ENCODE measurements around the gene USP14. TPM values are rescaled to one million over a fixed set of nuclear protein-coding genes. Genes with fewer than 3 reads are reported as not detected.

Gene USP14
- total RNA-seq, 1 experiment from 2014 or later = 95.2 TPM

DNA sequence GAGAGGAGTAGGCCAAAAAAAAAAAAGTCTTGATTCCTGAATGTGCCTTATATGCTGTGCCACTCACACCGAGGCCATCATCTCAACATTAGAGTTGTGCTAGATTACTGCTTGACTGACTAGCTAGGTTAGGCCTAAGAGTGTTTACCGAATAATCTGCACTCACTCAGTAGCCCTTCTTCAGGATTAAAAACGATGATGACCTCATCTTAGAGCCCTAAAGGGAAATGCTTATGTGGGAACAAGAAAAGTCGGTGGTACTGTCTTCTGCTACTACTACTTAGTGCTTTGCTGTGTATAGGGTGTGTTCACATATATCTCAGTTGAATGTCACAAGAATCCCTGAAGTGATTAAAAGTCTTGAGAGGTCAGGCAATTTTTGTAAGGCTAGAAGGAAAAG lies 55.1 kb downstream of the USP14 start:
- Mint-ChIP-seq H3K27ac (ENCODE audit: unreplicated experiment) (no peak overlapping the region), H3K4me3 (ENCODE audit: unreplicated experiment) (no peak overlapping the region), H3K27me3 (ENCODE audit: insufficient read depth, unreplicated experiment) (no peaks in the 10 kb centered on the region), H3K36me3 (ENCODE audit: insufficient read depth, unreplicated experiment) (peaks cover 90% of the 10 kb centered on the region), H3K4me1 (ENCODE audit: low read depth, unreplicated experiment) (peaks cover 12% of the 10 kb centered on the region), H3K9me3 (ENCODE audit: unreplicated experiment) (no peaks in the 10 kb centered on the region)
- Histone ChIP-seq H3K36me3 (ENCODE audit: control insufficient read depth, insufficient read depth, low read length) (peaks cover 7% of the 10 kb centered on the region), H3K27me3 (replicated peaks; ENCODE audit: control insufficient read depth, insufficient read depth, low read length) (no peaks in the 10 kb centered on the region), H3K9me3 (no peaks in the 10 kb centered on the region), H3K4me3 (ENCODE audit: low read depth, low read length) (no peak overlapping the region), H3K4me1 (0 out of 2 replicates have a peak, but pooled peaks cover 6% of the 10 kb centered on the region)
- DNase-seq = no peak
- intact Hi-C loops (cut with micrococcal nuclease; ENCODE audit: unreplicated experiment) = no loop called here
- TF ChIP-seq, protein P1, sequence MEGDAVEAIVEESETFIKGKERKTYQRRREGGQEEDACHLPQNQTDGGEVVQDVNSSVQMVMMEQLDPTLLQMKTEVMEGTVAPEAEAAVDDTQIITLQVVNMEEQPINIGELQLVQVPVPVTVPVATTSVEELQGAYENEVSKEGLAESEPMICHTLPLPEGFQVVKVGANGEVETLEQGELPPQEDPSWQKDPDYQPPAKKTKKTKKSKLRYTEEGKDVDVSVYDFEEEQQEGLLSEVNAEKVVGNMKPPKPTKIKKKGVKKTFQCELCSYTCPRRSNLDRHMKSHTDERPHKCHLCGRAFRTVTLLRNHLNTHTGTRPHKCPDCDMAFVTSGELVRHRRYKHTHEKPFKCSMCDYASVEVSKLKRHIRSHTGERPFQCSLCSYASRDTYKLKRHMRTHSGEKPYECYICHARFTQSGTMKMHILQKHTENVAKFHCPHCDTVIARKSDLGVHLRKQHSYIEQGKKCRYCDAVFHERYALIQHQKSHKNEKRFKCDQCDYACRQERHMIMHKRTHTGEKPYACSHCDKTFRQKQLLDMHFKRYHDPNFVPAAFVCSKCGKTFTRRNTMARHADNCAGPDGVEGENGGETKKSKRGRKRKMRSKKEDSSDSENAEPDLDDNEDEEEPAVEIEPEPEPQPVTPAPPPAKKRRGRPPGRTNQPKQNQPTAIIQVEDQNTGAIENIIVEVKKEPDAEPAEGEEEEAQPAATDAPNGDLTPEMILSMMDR (IDR thresholded peaks at IDR 0.05; ENCODE audit: insufficient read depth in 1 of 2, low read depth in 1 of 2, low read length in 1 of 2, severe bottlenecking in 1 of 2, unreplicated experiment in 1 of 2) = no peak
- ChIA-PET POLR2A (no interaction called here), CTCF (no interaction called here)
- no TSS peak for BruUV-seq (replicated peaks)

DNA sequence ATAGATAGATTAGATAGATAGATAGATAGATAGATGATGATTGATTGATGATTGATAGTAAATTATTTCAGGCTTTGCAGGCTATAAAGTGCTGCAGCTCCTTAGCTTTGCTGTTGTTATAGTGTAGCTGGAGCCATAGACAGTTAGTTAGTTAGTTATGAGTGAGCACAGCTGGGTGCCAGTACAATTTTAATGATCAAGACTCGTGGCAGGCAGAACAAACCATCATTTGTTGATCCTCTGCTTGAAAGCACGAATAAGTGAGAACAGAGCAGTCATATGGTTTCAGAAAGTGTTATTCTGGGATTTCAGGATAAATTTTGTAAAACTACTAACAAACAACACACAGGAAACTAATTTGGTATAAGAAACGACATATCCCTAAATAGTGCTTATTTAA lies 55.6 kb downstream of the USP14 start:
- H3K27me3 ChIP-seq (replicated peaks; ENCODE audit: control insufficient read depth, insufficient read depth, low read length) = no peaks in the 10 kb centered on the region
- ChIA-PET POLR2A (no interaction called here), CTCF (no interaction called here)
- Mint-ChIP-seq H3K4me3 (ENCODE audit: unreplicated experiment) (no peak overlapping the region), H3K27ac (ENCODE audit: unreplicated experiment) (no peak overlapping the region), H3K36me3 (ENCODE audit: insufficient read depth, unreplicated experiment) (peaks cover 90% of the 10 kb centered on the region), H3K27me3 (ENCODE audit: insufficient read depth, unreplicated experiment) (no peaks in the 10 kb centered on the region), H3K4me1 (ENCODE audit: low read depth, unreplicated experiment) (peaks cover 14% of the 10 kb centered on the region), H3K9me3 (ENCODE audit: unreplicated experiment) (no peaks in the 10 kb centered on the region)
- no peak for DNase-seq
- no peak overlapping the region for H3K4me3 ChIP-seq (ENCODE audit: low read depth, low read length)
- BruUV-seq (replicated peaks) = no TSS peak
- TF ChIP-seq, protein P1 (IDR thresholded peaks at IDR 0.05; ENCODE audit: insufficient read depth in 1 of 2, low read depth in 1 of 2, low read length in 1 of 2, severe bottlenecking in 1 of 2, unreplicated experiment in 1 of 2) = no peak
- intact Hi-C loops (cut with micrococcal nuclease; ENCODE audit: unreplicated experiment) = no loop called here
- H3K4me1 ChIP-seq = 0 out of 2 replicates have a peak, but pooled peaks cover 6% of the 10 kb centered on the region
- no peaks in the 10 kb centered on the region for H3K9me3 ChIP-seq
- H3K36me3 ChIP-seq (ENCODE audit: control insufficient read depth, insufficient read depth, low read length) = peaks cover 7% of the 10 kb centered on the region

DNA sequence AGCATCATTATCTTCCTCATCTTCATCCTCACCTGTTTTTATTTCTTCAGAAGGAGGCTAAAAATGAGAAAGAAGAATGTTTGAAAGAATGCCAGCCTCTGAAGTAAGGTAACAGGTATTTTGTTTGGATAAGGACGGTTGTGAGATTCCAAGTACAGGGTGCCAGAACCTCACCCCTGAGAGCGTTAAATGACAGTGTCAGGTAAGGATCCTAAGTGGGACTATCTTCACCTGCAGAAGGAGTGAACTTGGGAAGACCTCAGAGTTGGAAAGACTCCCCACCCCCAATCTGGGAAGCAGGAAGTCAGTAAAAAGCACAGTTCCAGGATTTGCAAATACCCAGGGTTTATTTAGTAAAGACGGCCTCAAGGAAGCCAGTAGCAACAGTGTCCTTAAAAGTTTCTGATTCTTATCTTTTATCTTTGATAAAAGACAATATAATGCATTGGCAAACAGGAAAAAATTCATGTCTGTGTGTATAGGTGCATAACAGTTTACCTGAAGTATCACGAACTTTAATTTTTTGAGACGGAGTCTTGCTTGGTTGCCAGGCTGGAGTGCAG lies 57.2 kb downstream of the USP14 start:
- Mint-ChIP-seq H3K27me3 (ENCODE audit: insufficient read depth, unreplicated experiment) (no peaks in the 10 kb centered on the region), H3K36me3 (ENCODE audit: insufficient read depth, unreplicated experiment) (peaks cover 83% of the 10 kb centered on the region)
- POLR2A ChIA-PET = no interaction called here

More for the DNA sequence above, 57.2 kb downstream of the USP14 start:
- H3K27me3 ChIP-seq (replicated peaks; ENCODE audit: control insufficient read depth, insufficient read depth, low read length) = no peaks in the 10 kb centered on the region
- TF ChIP-seq, protein P1 (IDR thresholded peaks at IDR 0.05; ENCODE audit: insufficient read depth in 1 of 2, low read depth in 1 of 2, low read length in 1 of 2, severe bottlenecking in 1 of 2, unreplicated experiment in 1 of 2) = no peak
- intact Hi-C loops (cut with micrococcal nuclease; ENCODE audit: unreplicated experiment) = no loop called here
- H3K9me3 ChIP-seq = no peaks in the 10 kb centered on the region
- H3K4me3 ChIP-seq (ENCODE audit: low read depth, low read length) = no peak overlapping the region
- Mint-ChIP-seq H3K4me3 (ENCODE audit: unreplicated experiment) (no peak overlapping the region), H3K4me1 (ENCODE audit: low read depth, unreplicated experiment) (peaks cover 14% of the 10 kb centered on the region), H3K9me3 (ENCODE audit: unreplicated experiment) (no peaks in the 10 kb centered on the region), H3K27ac (ENCODE audit: unreplicated experiment) (no peak overlapping the region)
- peaks cover 8% of the 10 kb centered on the region for H3K36me3 ChIP-seq (ENCODE audit: control insufficient read depth, insufficient read depth, low read length)
- BruUV-seq (replicated peaks) = no TSS peak
- DNase-seq = no peak
- CTCF ChIA-PET = no interaction called here
- 0 out of 2 replicates have a peak, but pooled peaks cover 6% of the 10 kb centered on the region for H3K4me1 ChIP-seq

All from Caco-2 (cell line).